Liver (tissue), 9 donors: ENCODE measurements around the gene CCL27. TPM values are rescaled to one million over a fixed set of nuclear protein-coding genes. Genes with fewer than 3 reads are reported as not detected.

ENCODE experiments used
- DNase-seq: peaks from one replicate; pipeline ENCODE4 v3.0.0-alpha.2; 2017; ENCODE audit warnings: low spot score
- H3K27ac ChIP-seq, 2 donors: one replicate each; pipeline ENCODE4 v1.7.0; 2013; ENCODE audit warnings: inconsistent platforms in 2 of 2, low read length in 2 of 2, control low read depth in 1 of 2, low read depth in 1 of 2, mild to moderate bottlenecking in 1 of 2
- H3K27me3 ChIP-seq, 4 donors: one replicate each; pipeline versions ENCODE4 v1.6.1 to v1.7.0; 2013; ENCODE audit warnings: low read length in 3 of 4, inconsistent platforms in 1 of 4, mild to moderate bottlenecking in 1 of 4, moderate library complexity in 1 of 4; ENCODE audit not compliant: control insufficient read depth in 4 of 4, insufficient read depth in 4 of 4
- H3K36me3 ChIP-seq, 4 donors: one replicate each; pipeline versions ENCODE4 v1.6.1 to v1.7.0; 2013; ENCODE audit warnings: low read length in 3 of 4, mild to moderate bottlenecking in 3 of 4, low read depth in 1 of 4, moderate library complexity in 1 of 4; ENCODE audit not compliant: control insufficient read depth in 4 of 4, insufficient read depth in 3 of 4
- H3K4me1 ChIP-seq, 4 donors: one replicate each; pipeline versions ENCODE4 v1.6.1 to v1.7.0; 2013; ENCODE audit warnings: low read length in 3 of 4, mild to moderate bottlenecking in 3 of 4, moderate library complexity in 1 of 4; ENCODE audit not compliant: control insufficient read depth in 4 of 4, insufficient read depth in 4 of 4
- H3K4me3 ChIP-seq, 3 donors: one replicate each; pipeline versions ENCODE4 v1.6.1 to v1.7.0; 2013; ENCODE audit warnings: low read length in 3 of 3, control low read depth in 1 of 3, low read depth in 1 of 3, mild to moderate bottlenecking in 1 of 3
- H3K9ac ChIP-seq, 2 donors: one replicate each; pipeline ENCODE4 v1.7.0; 2013; ENCODE audit warnings: low read length in 2 of 2, mild to moderate bottlenecking in 2 of 2, moderate library complexity in 2 of 2, control low read depth in 1 of 2, low read depth in 1 of 2
- H3K9me3 ChIP-seq, 4 donors: one replicate each; pipeline versions ENCODE4 v1.6.1 to v1.7.0; 2013; ENCODE audit warnings: low read length in 3 of 4; ENCODE audit not compliant: control insufficient read depth in 4 of 4
- EGR1 ChIP-seq, 2 donors: IDR thresholded peaks; 2 replicates each; pipeline ENCODE4 v1.6.1; 2016 to 2018; ENCODE audit warnings: antibody characterized with exemption in 2 of 2, low read depth in 2 of 2
- FOXA2 ChIP-seq: IDR thresholded peaks from 2 replicates; pipeline ENCODE4 v1.6.1; 2016; ENCODE audit warnings: antibody characterized with exemption
- RAD21 ChIP-seq, 2 donors: IDR thresholded peaks; 2 replicates each; pipeline ENCODE4 v1.6.1; 2016; ENCODE audit warnings: antibody characterized with exemption in 2 of 2, mild to moderate bottlenecking in 2 of 2
- SP1 ChIP-seq: IDR thresholded peaks from 2 replicates; pipeline ENCODE4 v1.6.1; 2018; ENCODE audit warnings: antibody characterized with exemption, mild to moderate bottlenecking
- TAF1 ChIP-seq: conservative IDR thresholded peaks from 2 replicates; pipeline ENCODE4 v1.6.1; 2016; ENCODE audit warnings: antibody characterized with exemption, mild to moderate bottlenecking
- YY1 ChIP-seq: IDR thresholded peaks from 2 replicates; pipeline ENCODE4 v1.6.1; 2016; ENCODE audit warnings: antibody characterized with exemption, mild to moderate bottlenecking
- WGBS: extraction: QIAGEN DNeasy Blood & Tissue Kit; methylation state at CpG from one replicate; pipeline ENCODE4 v1.1.7; 2013; 5-methylcytosine and 5-hydroxymethylcytosine counted together
- polyA plus RNA-seq, 2 donors: library from polyadenylated mRNA; stranded (reverse) in 1 of 2; unstranded in 1 of 2; fragments of 200-250 nt in 1 of 2; fragments of >200 nt in 1 of 2; fragmentation: Nextera tagmentation in 1 of 2; extraction: Ambion mirVana in 1 of 2; gene quantifications; one replicate each; pipeline versions ENCODE4 v1.2.1 to v1.2.3, GENCODE V29; 2013 to 2015
- total RNA-seq, 2 donors: library from RNA; depleted of rRNA; stranded (reverse); fragments of >200 nt; gene quantifications; one replicate each; pipeline ENCODE4 v1.2.3, GENCODE V29; 2014
- TF ChIP-seq, protein P1 (sequence below): fragments of 150-350 bp; IDR thresholded peaks from 2 replicates; pipeline ENCODE4 v1.5.1; 2017; ENCODE audit warnings: improper control_type of control experiment, low read depth, low read length; ENCODE audit not compliant: missing input control
- TF ChIP-seq, protein P2 (sequence below): IDR thresholded peaks from 2 replicates; pipeline ENCODE4 v1.6.1; 2016; ENCODE audit warnings: antibody characterized with exemption
- TF ChIP-seq, protein P3 (sequence below): IDR thresholded peaks from 2 replicates; pipeline ENCODE4 v1.6.1; 2016; ENCODE audit warnings: antibody characterized with exemption
- donor health status: healthy.
- donor health status: healthy.
- donor health status: healthy.
- donor health status: healthy.
- donor health status: healthy.

CCL27 gene
- total and polyA plus RNA-seq, 4 donors = not detected

DNA sequence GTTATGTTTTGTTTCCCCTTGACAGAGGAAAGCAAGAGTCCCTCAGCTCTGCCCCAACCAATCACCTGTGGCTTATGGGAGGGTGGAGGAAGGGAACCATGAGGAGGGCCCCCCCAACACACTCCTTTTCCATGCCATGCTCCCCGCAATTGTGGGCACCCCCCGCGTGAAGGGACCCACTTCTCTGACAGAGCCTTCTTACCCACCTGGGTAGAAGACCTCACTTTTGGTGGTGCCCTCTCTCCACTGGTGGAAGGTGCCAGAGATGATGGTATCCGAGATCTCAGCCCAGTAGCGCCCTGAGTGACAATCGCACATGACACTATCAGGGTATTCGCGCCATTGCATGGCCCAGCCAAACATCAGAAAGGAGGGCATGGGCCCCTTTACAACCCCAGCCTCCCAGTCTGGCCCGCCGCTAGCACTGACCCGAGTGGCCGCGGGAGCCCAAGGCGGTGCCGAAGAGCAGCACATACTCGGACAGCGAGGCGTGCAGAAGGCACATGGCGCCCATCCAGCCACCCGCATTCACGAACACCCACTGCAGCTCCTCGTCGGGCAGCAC, 25.6 kb downstream of the CCL27 start:
- no peaks in the 10 kb centered on the region for H3K27me3 ChIP-seq
- peaks cover 0 to 4% (median 2%) of the 10 kb centered on the region in 4 donors for H3K36me3 ChIP-seq
- peak overlapping the region; percentile 80 to 86 for H3K27ac ChIP-seq
- no peaks in the 10 kb centered on the region for H3K9me3 ChIP-seq
- TF ChIP-seq, protein P1, sequence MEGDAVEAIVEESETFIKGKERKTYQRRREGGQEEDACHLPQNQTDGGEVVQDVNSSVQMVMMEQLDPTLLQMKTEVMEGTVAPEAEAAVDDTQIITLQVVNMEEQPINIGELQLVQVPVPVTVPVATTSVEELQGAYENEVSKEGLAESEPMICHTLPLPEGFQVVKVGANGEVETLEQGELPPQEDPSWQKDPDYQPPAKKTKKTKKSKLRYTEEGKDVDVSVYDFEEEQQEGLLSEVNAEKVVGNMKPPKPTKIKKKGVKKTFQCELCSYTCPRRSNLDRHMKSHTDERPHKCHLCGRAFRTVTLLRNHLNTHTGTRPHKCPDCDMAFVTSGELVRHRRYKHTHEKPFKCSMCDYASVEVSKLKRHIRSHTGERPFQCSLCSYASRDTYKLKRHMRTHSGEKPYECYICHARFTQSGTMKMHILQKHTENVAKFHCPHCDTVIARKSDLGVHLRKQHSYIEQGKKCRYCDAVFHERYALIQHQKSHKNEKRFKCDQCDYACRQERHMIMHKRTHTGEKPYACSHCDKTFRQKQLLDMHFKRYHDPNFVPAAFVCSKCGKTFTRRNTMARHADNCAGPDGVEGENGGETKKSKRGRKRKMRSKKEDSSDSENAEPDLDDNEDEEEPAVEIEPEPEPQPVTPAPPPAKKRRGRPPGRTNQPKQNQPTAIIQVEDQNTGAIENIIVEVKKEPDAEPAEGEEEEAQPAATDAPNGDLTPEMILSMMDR = no peak
- TF ChIP-seq RAD21 (IDR thresholded peaks at IDR 0.05) = no peak
- no peak for TF ChIP-seq YY1
- no peak for TF ChIP-seq EGR1 (IDR thresholded peaks at IDR 0.05; ENCODE audit: low read depth in 2 of 2)
- TF ChIP-seq, protein P2, sequence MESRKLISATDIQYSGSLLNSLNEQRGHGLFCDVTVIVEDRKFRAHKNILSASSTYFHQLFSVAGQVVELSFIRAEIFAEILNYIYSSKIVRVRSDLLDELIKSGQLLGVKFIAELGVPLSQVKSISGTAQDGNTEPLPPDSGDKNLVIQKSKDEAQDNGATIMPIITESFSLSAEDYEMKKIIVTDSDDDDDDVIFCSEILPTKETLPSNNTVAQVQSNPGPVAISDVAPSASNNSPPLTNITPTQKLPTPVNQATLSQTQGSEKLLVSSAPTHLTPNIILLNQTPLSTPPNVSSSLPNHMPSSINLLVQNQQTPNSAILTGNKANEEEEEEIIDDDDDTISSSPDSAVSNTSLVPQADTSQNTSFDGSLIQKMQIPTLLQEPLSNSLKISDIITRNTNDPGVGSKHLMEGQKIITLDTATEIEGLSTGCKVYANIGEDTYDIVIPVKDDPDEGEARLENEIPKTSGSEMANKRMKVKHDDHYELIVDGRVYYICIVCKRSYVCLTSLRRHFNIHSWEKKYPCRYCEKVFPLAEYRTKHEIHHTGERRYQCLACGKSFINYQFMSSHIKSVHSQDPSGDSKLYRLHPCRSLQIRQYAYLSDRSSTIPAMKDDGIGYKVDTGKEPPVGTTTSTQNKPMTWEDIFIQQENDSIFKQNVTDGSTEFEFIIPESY = no peak
- H3K4me1 ChIP-seq = peaks cover 12 to 62% (median 60%) of the 10 kb centered on the region in 4 donors
- H3K4me3 ChIP-seq = peak overlapping the region; percentile 73 to 85 (median 77)
- no peak for DNase-seq
- WGBS = 5% methylated on average over 23 of the region's 23 CpGs
- peak overlapping the region; percentile 57 to 61 for H3K9ac ChIP-seq

DNA sequence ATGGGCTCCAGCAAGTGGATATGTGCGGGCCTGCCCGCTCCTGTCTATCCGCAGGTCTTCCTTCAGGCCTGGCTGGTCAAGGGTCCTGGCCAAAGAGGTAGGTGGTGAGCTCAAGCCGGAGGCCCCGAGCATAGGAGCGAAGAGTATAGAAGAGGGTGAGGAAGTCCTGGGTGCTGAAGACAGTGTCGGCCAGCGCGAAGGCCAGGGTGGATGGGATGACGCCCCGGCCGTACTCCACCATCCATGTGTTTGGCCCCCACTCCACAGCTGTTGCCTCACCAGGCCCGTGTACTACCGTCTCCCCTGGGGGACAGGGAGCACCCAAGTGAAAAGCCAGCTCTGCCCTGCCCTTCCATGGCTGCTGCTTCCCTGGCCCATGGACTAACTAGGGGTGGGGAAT, 26.9 kb downstream of the CCL27 start:
- Histone ChIP-seq H3K27me3 (no peaks in the 10 kb centered on the region), H3K27ac (no peak overlapping the region), H3K36me3 (peaks cover 0 to 4% (median 2%) of the 10 kb centered on the region in 4 donors), H3K4me3 (peak overlapping the region in 1 of 3 donors; percentile 73), H3K9me3 (no peaks in the 10 kb centered on the region), H3K9ac (no peak overlapping the region), H3K4me1 (peaks cover 9 to 72% (median 65%) of the 10 kb centered on the region in 4 donors)
- no peak for DNase-seq
- TF ChIP-seq RAD21 (IDR thresholded peaks at IDR 0.05) = no peak
- TF ChIP-seq, protein P3, sequence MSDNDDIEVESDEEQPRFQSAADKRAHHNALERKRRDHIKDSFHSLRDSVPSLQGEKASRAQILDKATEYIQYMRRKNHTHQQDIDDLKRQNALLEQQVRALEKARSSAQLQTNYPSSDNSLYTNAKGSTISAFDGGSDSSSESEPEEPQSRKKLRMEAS = no peak
- TF ChIP-seq, protein P1 = no peak
- TF ChIP-seq FOXA2 = no peak
- no peak for TF ChIP-seq TAF1
- TF ChIP-seq SP1 = no peak
- 87% methylated on average over 14 of the region's 14 CpGs for WGBS
